Heart right ventricle (tissue), 16 donors: ENCODE results near the gene MYT1. TPM values are rescaled to one million over a fixed set of nuclear protein-coding genes. Genes with fewer than 3 reads are reported as not detected.

Experiments
- ATAC-seq, 8 donors: fragments of 200-7000 bp; cut with Tn5 transposase; one replicate each; pipeline ENCODE4 v1.9.1; 2020; ENCODE audit warnings: mild to moderate bottlenecking in 8 of 8, moderate library complexity in 8 of 8, moderate number of reproducible peaks in 1 of 8
- DNase-seq, 2 donors: peaks; one replicate each; pipeline ENCODE4 v3.0.0-alpha.2; 2020
- H3K27ac ChIP-seq, 10 donors: fragments of 200-600 bp; sonication (generic) in 2 of 10; one replicate each; pipeline versions ENCODE4 v1.5.0 to v1.8.0; 2020 to 2022; ENCODE audit warnings: mild to moderate bottlenecking in 3 of 10
- H3K27me3 ChIP-seq, 7 donors: fragments of 200-600 bp; one replicate each; pipeline ENCODE4 v1.8.0; 2021 to 2022; ENCODE audit warnings: mild to moderate bottlenecking in 2 of 7
- H3K36me3 ChIP-seq, 9 donors: fragments of 200-600 bp; sonication (generic) in 1 of 9; one replicate each; pipeline versions ENCODE4 v1.5.0 to v1.8.0; 2020 to 2022; ENCODE audit warnings: mild to moderate bottlenecking in 2 of 9
- H3K4me1 ChIP-seq, 9 donors: fragments of 200-600 bp; sonication (generic) in 1 of 9; one replicate each; pipeline versions ENCODE4 v1.5.0 to v1.8.0; 2020 to 2022; ENCODE audit warnings: mild to moderate bottlenecking in 4 of 9
- H3K4me3 ChIP-seq, 10 donors: fragments of 200-600 bp; sonication (generic) in 2 of 10; one replicate each; pipeline versions ENCODE4 v1.5.0 to v1.8.0; 2020 to 2022; ENCODE audit warnings: mild to moderate bottlenecking in 7 of 10, moderate library complexity in 2 of 10
- H3K9me3 ChIP-seq, 11 donors: fragments of 200-600 bp in 10 of 11; sonication (generic) in 2 of 11; one replicate each; pipeline versions ENCODE4 v1.5.0 to v1.8.0; 2013 to 2022; ENCODE audit warnings: mild to moderate bottlenecking in 2 of 11, control low read depth in 1 of 11, moderate library complexity in 1 of 11
- WGBS, 2 donors: extraction: QIAGEN DNeasy Blood & Tissue Kit; methylation state at CpG; one replicate each; pipeline ENCODE4 v1.1.7; 2013; ENCODE audit warnings: inconsistent platforms in 1 of 2; 5-methylcytosine and 5-hydroxymethylcytosine counted together
- intact Hi-C, 10 donors: fragments of 100-400 bp; cut with DNase I; formaldehyde crosslinking; loops; one replicate each; pipeline versions ENCODE4 v1.11.1 to v1.14.2; 2022
- polyA plus RNA-seq, 2 donors: library from polyadenylated mRNA; stranded (reverse); fragments of 200-250 nt; gene quantifications; one replicate each; pipeline ENCODE4 v1.2.3, GENCODE V29; 2013
- total RNA-seq, 10 donors: library from RNA; stranded (reverse); fragmentation: NEBNext Ultra II Directional in 3 of 10; extraction: Animal tissue kit (Norgen Biotek cat#: 25700) in 3 of 10; gene quantifications; one replicate each; pipeline versions ENCODE4 v1.2.1 to v1.2.4, GENCODE V29; 2021 to 2023
- TF ChIP-seq, protein P1 (sequence below), 9 donors: fragments of 200-600 bp; sonication (generic) in 2 of 9; IDR thresholded peaks; one replicate each; pipeline versions ENCODE4 v1.5.0 to v1.8.0; 2021 to 2022; ENCODE audit warnings: antibody characterized with exemption in 9 of 9, mild to moderate bottlenecking in 5 of 9, moderate library complexity in 1 of 9
- donor health status: Arrhythmogenic right ventricular cardiomyopathy.
- donor health status: ischemic (EF 13 %, LVEDD 7.1; RV severe dilation, severe dysfunction).
- donor health status: healthy with polysubstance abuse.
- donor health status: DM: no; HTN: yes; CAD: no.
- donor health status: DM: no; HTN: no; CAD: no.
- donor health status: ischemic (EF 25% LVEDD 6.9; RV normal size, moderate dysfunction).
- donor health status: ischemic (EF 25% LVEDD 5.7; RV mildly dilated, moderate dysfunction).
- donor health status: healthy.
- donor health status: DM: yes; HTN: yes; CAD: no.
- donor health status: Ischemic cardiomyopathy.
- donor health status: ischemic (EF 35%, LVEDD 5.7; RV mildly dilated, moderate dysfunction).
- donor health status: nonischemic (EF 11% LVEDD 7.7; RV severe dilation, severe dysfunction).
- donor health status: DM: yes; HTN: yes; CAD: no.
- donor health status: PGD.
- donor health status: ischemic (EF 29% LVEDD 5.4; RV normal size, mild dysfunction).
- donor health status: nonischemic (EF 23%, LVEDD 6.1; RV moderate dilation, normal function).

MYT1 gene
- total and polyA plus RNA-seq, 12 donors = 0.01 to 0.35 (median 0.11) TPM; not detected in 1

DNA sequence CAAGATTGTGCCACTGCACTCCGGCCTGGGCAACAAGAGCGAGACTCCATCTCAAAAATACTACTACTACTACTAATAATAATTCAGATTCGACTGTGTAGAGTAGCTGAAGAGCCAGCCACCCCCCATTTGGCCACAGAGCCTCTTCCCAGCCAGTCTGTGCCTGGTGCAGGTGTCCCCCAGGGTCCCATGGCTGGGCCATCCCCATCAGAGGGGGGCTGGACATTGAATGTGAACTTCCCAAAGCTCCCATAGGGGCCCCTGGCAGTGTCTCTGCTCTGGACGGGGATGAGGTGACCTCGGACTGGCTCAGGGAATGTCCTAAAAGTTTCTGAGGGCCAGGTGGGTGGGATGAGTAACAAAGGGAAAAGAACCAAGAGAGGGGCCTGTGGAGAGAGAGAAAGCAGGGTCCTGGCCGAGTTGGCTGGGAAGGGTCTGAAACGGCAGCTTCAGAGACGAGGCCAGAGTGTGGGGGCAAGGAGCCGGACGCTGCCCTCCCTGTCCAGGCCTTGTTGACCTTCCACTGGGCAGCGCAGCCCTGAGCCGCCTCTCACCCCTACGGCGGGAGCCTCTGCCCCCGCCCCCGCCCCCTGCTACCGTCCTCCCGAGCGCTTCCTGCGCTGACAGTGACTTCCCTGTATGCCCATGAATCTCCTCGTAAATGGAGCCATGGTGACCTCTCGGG lies 66.4 kb downstream of the MYT1 start:
- intact Hi-C loops = loop anchor here in 1 of 10 donors (2.0 kb wide), 1 partner anchor 22 kb away; no protein-coding TSS in a partner anchor
- Histone ChIP-seq H3K9me3 (no peaks in the 10 kb centered on the region), H3K27me3 (no peaks in the 10 kb centered on the region), H3K27ac (no peak overlapping the region), H3K36me3 (no peaks in the 10 kb centered on the region), H3K4me1 (peaks cover 0 to 18% (median 5%) of the 10 kb centered on the region in 9 donors), H3K4me3 (no peak overlapping the region)
- ATAC-seq = no peak
- no peak for DNase-seq
- WGBS, 2 donors = 92 to 94% methylated on average over 21 to 22 of the region's 22 CpGs
- TF ChIP-seq, protein P1, sequence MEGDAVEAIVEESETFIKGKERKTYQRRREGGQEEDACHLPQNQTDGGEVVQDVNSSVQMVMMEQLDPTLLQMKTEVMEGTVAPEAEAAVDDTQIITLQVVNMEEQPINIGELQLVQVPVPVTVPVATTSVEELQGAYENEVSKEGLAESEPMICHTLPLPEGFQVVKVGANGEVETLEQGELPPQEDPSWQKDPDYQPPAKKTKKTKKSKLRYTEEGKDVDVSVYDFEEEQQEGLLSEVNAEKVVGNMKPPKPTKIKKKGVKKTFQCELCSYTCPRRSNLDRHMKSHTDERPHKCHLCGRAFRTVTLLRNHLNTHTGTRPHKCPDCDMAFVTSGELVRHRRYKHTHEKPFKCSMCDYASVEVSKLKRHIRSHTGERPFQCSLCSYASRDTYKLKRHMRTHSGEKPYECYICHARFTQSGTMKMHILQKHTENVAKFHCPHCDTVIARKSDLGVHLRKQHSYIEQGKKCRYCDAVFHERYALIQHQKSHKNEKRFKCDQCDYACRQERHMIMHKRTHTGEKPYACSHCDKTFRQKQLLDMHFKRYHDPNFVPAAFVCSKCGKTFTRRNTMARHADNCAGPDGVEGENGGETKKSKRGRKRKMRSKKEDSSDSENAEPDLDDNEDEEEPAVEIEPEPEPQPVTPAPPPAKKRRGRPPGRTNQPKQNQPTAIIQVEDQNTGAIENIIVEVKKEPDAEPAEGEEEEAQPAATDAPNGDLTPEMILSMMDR (IDR thresholded peaks at IDR 0.05) = no peak

DNA sequence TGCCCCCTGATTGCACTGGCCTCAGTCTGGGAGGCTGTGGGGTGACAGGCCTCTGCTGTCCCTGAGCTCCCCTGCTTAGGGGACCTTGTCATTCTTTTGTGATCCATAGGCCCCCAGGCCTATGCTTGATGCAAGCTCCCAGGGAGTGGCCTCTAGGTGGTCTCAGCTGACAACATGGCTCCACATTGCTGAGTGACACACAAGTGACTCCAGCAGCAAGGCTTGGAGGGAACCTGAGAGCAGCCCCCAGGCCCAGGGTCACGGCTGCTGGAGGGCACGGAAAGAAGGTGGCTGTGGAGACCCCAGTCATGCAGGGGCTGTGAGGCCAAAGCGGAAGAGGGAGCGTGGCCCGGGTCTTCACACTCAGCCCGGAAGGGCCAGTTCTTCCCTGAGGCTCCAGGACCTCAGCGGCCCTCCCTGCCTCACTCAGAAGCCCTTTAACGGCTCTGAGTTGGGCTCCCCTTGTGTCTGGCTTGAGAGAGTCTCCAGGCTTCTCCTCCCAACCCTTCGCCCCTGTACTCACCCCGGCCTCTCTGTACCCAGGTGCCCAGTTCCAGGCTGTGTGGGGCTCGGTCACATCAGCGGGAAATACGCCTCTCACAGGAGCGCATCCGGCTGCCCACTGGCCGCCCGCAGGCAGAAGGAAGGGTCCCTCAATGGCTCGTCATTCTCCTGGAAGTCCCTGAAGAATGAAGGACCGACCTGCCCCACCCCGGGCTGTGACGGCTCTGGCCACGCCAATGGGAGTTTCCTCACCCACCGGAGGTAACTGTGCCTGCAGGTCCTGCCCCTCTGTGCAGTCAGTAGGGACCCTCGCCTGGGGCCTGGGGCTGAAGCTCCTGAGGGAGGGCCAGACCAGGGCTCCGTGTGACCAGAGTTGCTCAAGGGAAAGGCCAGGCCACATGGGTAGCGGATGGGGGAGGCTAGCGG lies 67.6 kb downstream of the MYT1 start:
- 95 to 96% methylated on average over 26 to 27 of the region's 27 CpGs for WGBS, 2 donors
- Histone ChIP-seq H3K4me1 (peaks cover 0 to 18% (median 5%) of the 10 kb centered on the region in 9 donors), H3K4me3 (no peak overlapping the region), H3K27me3 (no peaks in the 10 kb centered on the region), H3K9me3 (no peaks in the 10 kb centered on the region), H3K27ac (no peak overlapping the region), H3K36me3 (no peaks in the 10 kb centered on the region)
- TF ChIP-seq, protein P1 (IDR thresholded peaks at IDR 0.05) = no peak
- no peak for DNase-seq
- intact Hi-C loops = loop anchor here in 1 of 10 donors (2.0 kb wide), 1 partner anchor 21 kb away; no protein-coding TSS in a partner anchor
- peak in 1 of 8 donors; percentile 16 for ATAC-seq

DNA sequence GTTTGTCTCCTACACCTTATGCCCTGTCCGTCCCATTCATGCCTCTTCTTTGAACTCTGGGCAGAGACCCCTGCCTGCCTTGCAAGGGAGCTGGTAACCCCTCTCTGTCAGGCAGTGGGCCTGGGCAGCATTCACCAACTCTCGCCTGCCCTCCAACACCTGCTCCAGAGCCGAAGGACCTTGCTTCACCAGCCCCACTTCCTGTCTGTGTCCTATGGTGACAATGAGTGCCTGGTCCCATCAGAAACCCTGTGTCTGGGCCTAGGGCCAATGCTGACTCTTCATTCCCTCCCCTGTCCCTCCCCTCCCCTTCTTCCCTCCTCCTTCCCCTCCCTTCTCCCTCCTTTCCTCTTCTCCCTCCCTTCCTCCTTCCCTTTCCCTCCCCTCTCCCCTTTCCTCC lies 68.5 kb downstream of the MYT1 start:
- DNase-seq (peak in 1 of 2 donors; percentile 46), ATAC-seq (peak in 7 of 8 donors; percentile 29 to 71 (median 54))
- TF ChIP-seq, protein P1 (IDR thresholded peaks at IDR 0.05) = no peak
- intact Hi-C loops = no loop called here
- Histone ChIP-seq H3K4me3 (no peak overlapping the region), H3K27me3 (no peaks in the 10 kb centered on the region), H3K9me3 (no peaks in the 10 kb centered on the region), H3K36me3 (no peaks in the 10 kb centered on the region), H3K4me1 (peaks cover 0 to 18% (median 5%) of the 10 kb centered on the region in 9 donors), H3K27ac (peak overlapping the region in 5 of 10 donors; percentile 13 to 45 (median 29))
- 35 to 50% methylated on average over 3 of the region's 3 CpGs for WGBS, 2 donors

DNA sequence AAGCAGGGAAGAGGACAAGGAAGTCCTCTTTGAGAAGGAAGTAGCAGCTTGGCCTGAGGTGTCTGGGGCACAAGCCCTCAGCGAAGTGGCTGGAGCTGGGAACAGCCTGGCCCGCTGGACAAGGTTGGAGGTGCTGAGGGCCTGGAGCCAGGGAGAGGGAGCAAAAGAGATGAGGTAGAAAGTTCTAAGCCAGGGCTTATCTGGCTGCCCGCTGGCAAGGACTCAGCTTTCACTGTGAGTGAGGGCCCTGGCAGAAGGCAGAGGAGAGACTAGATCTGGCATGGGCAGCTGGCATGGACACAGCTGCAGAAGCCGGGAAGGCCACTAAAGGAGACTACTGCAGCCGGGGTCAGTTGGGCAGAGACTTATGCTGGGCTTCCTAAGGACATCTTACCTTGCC lies 69.5 kb downstream of the MYT1 start:
- Histone ChIP-seq H3K4me3 (no peak overlapping the region), H3K9me3 (no peaks in the 10 kb centered on the region), H3K27me3 (no peaks in the 10 kb centered on the region), H3K4me1 (peaks cover 0 to 26% (median 7%) of the 10 kb centered on the region in 9 donors), H3K27ac (peak overlapping the region in 9 of 10 donors; percentile 46 to 80 (median 60)), H3K36me3 (no peaks in the 10 kb centered on the region)
- WGBS, 2 donors = 47 to 61% methylated on average over 5 of the region's 5 CpGs
- TF ChIP-seq, protein P1 (IDR thresholded peaks at IDR 0.05) = no peak
- intact Hi-C loops = no loop called here
- ATAC-seq (peak; percentile 83 to 97 (median 93)), DNase-seq (peak; percentile 75 to 83)
